HG02588 (cell line): ENCODE data around the gene DNAH1.

Experiments
- ATAC-seq: cut with Tn5 transposase; IDR thresholded peaks from one replicate; pipeline ENCODE4 v1.9.1; 2021; ENCODE audit warnings: mild to moderate bottlenecking, moderate library complexity; ENCODE audit not compliant: unreplicated experiment

DNAH1 gene

GRCh38 chr3:52290596-52291507, 25.3 kb upstream of the DNAH1 start:
- ATAC-seq = no peak

DNA sequence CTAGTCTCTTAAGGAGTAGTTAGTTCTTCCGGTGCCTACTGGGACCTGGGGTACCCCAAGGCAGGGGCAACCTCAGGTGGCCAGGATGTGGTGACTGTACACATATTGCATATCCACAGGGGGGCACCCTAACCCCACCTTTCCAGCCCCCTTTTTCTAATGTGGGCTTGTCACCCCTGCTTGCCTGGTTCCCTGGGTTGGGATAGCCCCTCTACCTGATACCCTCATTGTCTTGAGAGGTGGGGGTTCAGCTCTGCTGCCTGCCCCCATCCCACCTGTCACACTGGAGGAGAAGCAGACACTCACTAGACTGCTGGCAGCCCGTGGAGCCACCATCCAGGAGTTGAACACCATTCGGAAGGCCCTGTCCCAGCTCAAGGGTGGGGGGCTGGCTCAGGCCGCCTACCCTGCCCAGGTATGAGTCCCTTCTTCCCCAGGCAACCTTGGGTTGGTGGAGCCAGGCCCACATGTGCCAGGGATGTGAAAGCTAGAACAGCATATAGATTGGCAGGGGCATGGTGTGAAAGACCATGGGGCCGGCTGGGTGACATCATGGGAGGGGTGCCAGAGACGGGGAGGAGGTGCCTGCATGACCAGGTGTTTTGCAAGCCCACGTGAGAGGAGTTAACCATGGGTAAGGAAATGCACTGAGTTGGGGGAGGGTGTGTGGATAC, 24.5 kb upstream of the DNAH1 start:
- ATAC-seq = no peak

DNA sequence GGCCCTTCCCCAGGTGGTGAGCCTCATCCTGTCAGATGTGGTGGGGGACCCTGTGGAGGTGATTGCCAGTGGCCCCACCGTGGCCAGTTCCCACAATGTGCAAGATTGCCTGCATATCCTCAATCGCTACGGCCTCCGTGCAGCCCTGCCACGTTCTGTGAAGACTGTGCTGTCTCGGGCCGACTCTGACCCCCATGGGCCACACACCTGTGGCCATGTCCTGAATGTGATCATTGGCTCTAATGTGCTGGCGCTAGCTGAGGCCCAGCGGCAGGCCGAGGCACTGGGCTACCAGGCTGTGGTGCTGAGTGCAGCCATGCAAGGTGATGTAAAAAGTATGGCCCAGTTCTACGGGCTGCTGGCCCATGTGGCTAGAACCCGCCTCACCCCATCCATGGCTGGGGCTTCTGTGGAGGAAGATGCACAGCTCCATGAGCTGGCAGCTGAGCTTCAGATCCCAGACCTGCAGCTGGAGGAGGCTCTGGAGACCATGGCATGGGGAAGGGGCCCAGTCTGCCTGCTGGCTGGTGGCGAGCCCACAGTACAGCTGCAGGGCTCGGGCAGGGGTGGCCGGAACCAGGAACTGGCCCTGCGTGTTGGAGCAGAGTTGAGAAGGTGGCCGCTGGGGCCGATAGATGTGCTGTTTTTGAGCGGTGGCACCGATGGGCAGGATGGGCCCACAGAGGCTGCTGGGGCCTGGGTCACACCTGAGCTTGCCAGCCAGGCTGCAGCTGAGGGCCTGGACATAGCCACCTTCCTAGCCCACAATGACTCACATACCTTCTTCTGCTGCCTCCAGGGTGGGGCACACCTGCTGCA, 23.7 kb upstream of the DNAH1 start:
- ATAC-seq = no peak

- ATAC-seq = no peak
Observed at GRCh38 chr3:52293491-52294319, 22.4 kb upstream of the DNAH1 start.

GRCh38 chr3:52294320-52295150, 21.6 kb upstream of the DNAH1 start:
- ATAC-seq = no peak

GRCh38 chr3:52295671-52296208, 20.4 kb upstream of the DNAH1 start:
- ATAC-seq = no peak

GRCh38 chr3:52297242-52298148, 18.6 kb upstream of the DNAH1 start:
- ATAC-seq = no peak

GRCh38 chr3:52298149-52299098, 17.7 kb upstream of the DNAH1 start:
- no peak for ATAC-seq

DNA sequence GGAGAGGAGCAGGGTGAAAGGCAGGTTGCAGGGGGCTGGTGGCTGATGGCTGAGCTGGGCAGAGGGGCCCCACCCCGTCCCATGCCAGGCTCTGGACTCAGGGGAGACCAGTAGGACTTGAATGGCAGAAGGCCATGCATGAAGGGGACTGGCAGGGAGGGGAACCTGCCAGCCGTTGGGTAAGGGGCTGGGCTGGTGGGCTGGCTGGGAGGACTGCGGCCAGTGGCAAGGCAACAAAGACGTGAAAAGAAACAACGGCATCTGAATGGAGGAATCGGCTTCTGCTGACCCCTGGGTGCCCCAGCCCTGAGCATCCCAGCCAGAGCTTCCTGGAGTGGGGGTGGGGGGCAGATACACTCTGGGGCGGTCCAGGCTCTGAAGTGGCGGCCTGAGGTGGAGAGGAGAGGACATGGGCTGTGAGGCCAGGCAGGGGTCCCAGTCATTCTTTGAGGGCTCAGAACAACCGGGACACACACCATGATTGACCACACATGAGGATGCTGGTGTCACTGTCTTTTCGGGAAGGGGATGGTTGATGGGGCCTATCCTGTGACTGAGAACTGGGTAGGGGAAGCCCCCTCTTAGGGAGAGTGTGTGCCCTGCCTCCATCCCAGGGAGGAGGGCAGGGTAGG, 16.8 kb upstream of the DNAH1 start:
- ATAC-seq = no peak

GRCh38 chr3:52299879-52300611, 16.1 kb upstream of the DNAH1 start:
- ATAC-seq = no peak

DNA sequence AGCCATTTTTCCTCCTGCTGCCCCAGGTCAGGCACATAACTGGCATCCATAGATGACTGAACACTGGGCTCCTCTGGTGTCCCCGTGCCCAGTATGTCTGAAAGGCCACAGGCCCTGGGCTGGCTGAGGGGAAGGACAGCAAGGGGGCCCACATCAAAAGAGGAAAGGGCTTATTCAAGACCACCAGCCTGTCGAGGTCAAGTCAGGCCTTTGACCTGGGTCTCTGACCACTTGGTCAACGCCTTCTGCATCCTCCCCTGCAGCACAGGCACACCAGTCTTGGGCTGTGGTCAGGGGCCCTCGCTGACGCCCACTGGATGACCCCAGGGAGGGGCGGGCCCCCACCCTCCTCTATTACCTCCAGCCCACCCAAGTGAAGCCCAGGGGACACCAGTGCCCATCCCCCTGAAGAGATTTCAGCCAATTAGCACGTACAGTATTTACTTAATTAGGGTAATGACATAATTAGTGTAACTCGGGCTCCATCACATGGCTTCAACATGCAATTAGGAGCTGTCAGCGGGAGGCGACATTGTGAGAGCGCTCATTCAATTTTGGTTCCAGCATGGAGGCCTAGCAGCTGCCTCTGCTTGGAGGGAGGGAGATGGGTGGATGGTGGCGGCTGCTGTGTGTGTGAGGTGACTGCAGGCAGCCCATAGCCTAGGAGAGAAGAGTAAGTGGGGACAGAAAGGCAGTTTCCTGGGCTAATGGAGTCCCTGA, 13.5 kb upstream of the DNAH1 start:
- no peak for ATAC-seq

- ATAC-seq = no peak
Observed at GRCh38 chr3:52303811-52304210, 12.3 kb upstream of the DNAH1 start.

- ATAC-seq = no peak
Observed at GRCh38 chr3:52305926-52306325, 10.2 kb upstream of the DNAH1 start.

DNA sequence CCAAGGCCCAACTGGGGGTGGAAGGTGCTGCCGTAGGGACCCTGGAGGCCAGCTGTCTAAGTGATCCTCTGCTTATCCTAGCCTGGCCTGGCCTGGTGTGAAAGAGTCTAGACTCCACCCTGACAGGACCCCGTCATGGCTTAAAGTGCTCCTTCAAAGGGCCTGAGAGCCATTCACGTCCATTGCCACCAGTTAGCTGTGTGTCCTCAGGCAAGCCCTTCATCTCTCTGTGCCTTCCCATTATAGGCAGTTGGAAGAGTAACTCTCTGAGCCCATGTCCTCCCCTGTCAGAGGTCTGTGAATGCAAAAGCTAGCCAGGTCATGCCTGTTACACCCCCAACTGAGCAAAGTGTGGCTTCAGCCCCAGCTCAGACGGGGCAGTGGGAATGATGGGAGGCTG, 9.1 kb upstream of the DNAH1 start:
- ATAC-seq = no peak

GRCh38 chr3:52308308-52308707, 7.8 kb upstream of the DNAH1 start:
- no peak for ATAC-seq
